ENCODE data around the gene MTURN.

The MTURN gene

GRCh38 chr7:30117896-30118295 is 16.9 kb upstream of the MTURN start:
- Histone ChIP-seq H3K4me3 (ENCODE audit: low read depth, low read length, poor library complexity, severe bottlenecking) (no peak overlapping the region), H3K27ac (ENCODE audit: low read depth, low read length, poor library complexity, severe bottlenecking) (no peak overlapping the region), H3K36me3 (ENCODE audit: insufficient read depth, low read length) (no peaks in the 10 kb centered on the region), H3K9me3 (ENCODE audit: low read length) (peaks cover 8% of the 10 kb centered on the region), H3K27me3 (ENCODE audit: insufficient read depth, low read length) (no peaks in the 10 kb centered on the region), H3K4me1 (ENCODE audit: insufficient read depth, low read length, severe bottlenecking) (peaks cover 13% of the 10 kb centered on the region), H3K4me2 (ENCODE audit: low read length) (no peak overlapping the region), H3F3A (ENCODE audit: insufficient read depth, low read length) (peaks cover 7% of the 10 kb centered on the region; the same call in 1 of the 2 replicates), H2AFZ (ENCODE audit: low read length) (no peak overlapping the region), H3K9ac (ENCODE audit: low read length) (no peak overlapping the region), H4K20me1 (ENCODE audit: insufficient read depth, low read length) (no peaks in the 10 kb centered on the region), H3K9me2 (ENCODE audit: low read depth, low read length) (no peaks in the 10 kb centered on the region), H3K79me2 (ENCODE audit: insufficient read depth, low read length) (no peaks in the 10 kb centered on the region)
- no peak for TF ChIP-seq CTCF (IDR thresholded peaks at IDR 0.05; ENCODE audit: low read length)
- TF ChIP-seq EZH2 (IDR thresholded peaks at IDR 0.05; ENCODE audit: borderline replicate concordance, low read length) = no peak

GRCh38 chr7:30119890-30120577 is 14.8 kb upstream of the MTURN start:
- Histone ChIP-seq H3K4me1 (ENCODE audit: insufficient read depth, low read length, severe bottlenecking) (peaks cover 8% of the 10 kb centered on the region), H3K27ac (ENCODE audit: low read depth, low read length, poor library complexity, severe bottlenecking) (no peak overlapping the region), H3K4me2 (ENCODE audit: low read length) (no peak overlapping the region), H4K20me1 (ENCODE audit: insufficient read depth, low read length) (no peaks in the 10 kb centered on the region), H3K27me3 (ENCODE audit: insufficient read depth, low read length) (no peaks in the 10 kb centered on the region), H3K36me3 (ENCODE audit: insufficient read depth, low read length) (no peaks in the 10 kb centered on the region), H3K9me3 (ENCODE audit: low read length) (no peaks in the 10 kb centered on the region), H3K9ac (ENCODE audit: low read length) (no peak overlapping the region), H3F3A (ENCODE audit: insufficient read depth, low read length) (peaks cover 4% of the 10 kb centered on the region; the same call in 1 of the 2 replicates), H2AFZ (ENCODE audit: low read length) (no peak overlapping the region), H3K9me2 (ENCODE audit: low read depth, low read length) (no peaks in the 10 kb centered on the region), H3K4me3 (ENCODE audit: low read depth, low read length, poor library complexity, severe bottlenecking) (no peak overlapping the region), H3K79me2 (ENCODE audit: insufficient read depth, low read length) (no peaks in the 10 kb centered on the region)
- TF ChIP-seq CTCF (IDR thresholded peaks at IDR 0.05; ENCODE audit: low read length) (no peak), EZH2 (IDR thresholded peaks at IDR 0.05; ENCODE audit: borderline replicate concordance, low read length) (no peak)

- peaks cover 16% of the 10 kb centered on the region for H3K4me1 ChIP-seq (ENCODE audit: insufficient read depth, low read length, severe bottlenecking)
- H4K20me1 ChIP-seq (ENCODE audit: insufficient read depth, low read length) = no peaks in the 10 kb centered on the region
- no peak for TF ChIP-seq CTCF (IDR thresholded peaks at IDR 0.05; ENCODE audit: low read length)
- TF ChIP-seq EZH2 (IDR thresholded peaks at IDR 0.05; ENCODE audit: borderline replicate concordance, low read length) = no peak
- H3K4me2 ChIP-seq (ENCODE audit: low read length) = peak overlapping the region; percentile 87
- H3K79me2 ChIP-seq (ENCODE audit: insufficient read depth, low read length) = no peaks in the 10 kb centered on the region
- H3F3A ChIP-seq (ENCODE audit: insufficient read depth, low read length) = no peaks in the 10 kb centered on the region
- H3K27ac ChIP-seq (ENCODE audit: low read depth, low read length, poor library complexity, severe bottlenecking) = no peak overlapping the region
- H3K9ac ChIP-seq (ENCODE audit: low read length) = peak overlapping the region; percentile 49
- no peaks in the 10 kb centered on the region for H3K9me3 ChIP-seq (ENCODE audit: low read length)
- H3K4me3 ChIP-seq (ENCODE audit: low read depth, low read length, poor library complexity, severe bottlenecking) = peak overlapping the region; percentile 65
- H3K36me3 ChIP-seq (ENCODE audit: insufficient read depth, low read length) = no peaks in the 10 kb centered on the region; the same call in 1 of the 2 replicates
- no peaks in the 10 kb centered on the region for H3K9me2 ChIP-seq (ENCODE audit: low read depth, low read length)
- 0 out of 2 replicates have a peak, but pooled peaks cover 4% of the 10 kb centered on the region for H3K27me3 ChIP-seq (ENCODE audit: insufficient read depth, low read length)
- H2AFZ ChIP-seq (ENCODE audit: low read length) = peak overlapping the region; percentile 33; the same call in 1 of the 2 replicates
Observed at GRCh38 chr7:30133736-30134610, 813 bp upstream of the MTURN start.

All from OCI-LY1 (cell line).